Upper lobe of left lung (tissue), 4 donors: ENCODE data around the gene NT5C.

ENCODE experiments used
- POLR2A ChIP-seq, 4 donors: fragments of 450-650 bp; IDR thresholded peaks; one replicate each; pipeline ENCODE4 v1.5.1; 2016 to 2017; ENCODE audit warnings: antibody characterized with exemption in 4 of 4, mild to moderate bottlenecking in 2 of 4
- POLR2AphosphoS5 ChIP-seq, 2 donors: sonication (generic); formaldehyde crosslinking; IDR thresholded peaks; one replicate each; pipeline ENCODE4 v1.5.1; 2017; ENCODE audit warnings: antibody characterized with exemption in 2 of 2
- TF ChIP-seq, protein P1 (sequence below), 6 experiments: fragments of 450-650 bp in 4 of 6; fragments of 200-600 bp in 2 of 6; sonication (generic) in 2 of 6; IDR thresholded peaks; one replicate each; pipeline ENCODE4 v1.5.1; 2016 to 2019; ENCODE audit warnings: antibody characterized with exemption in 6 of 6

DNA sequence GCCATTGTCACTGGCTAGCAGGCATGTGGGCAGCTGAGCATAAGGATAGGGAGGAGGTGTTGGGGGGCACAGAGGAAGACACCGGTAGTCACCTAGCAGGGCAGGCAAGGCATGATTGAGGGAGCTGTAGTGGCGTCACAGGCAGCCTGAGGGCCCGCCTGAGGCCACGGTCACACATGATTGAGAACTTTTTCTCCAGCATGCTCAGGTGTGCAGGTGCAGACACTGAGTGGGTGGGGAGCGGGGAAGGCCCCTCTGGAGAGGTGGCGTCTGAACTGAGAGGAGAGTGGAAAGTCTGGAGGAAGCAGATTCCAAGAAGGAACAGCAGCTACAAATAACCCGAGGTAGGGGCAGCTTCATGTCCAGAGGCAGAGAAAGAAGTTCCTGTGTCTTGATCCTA is 32.7 kb downstream of the NT5C start:
- TF ChIP-seq POLR2AphosphoS5 (IDR thresholded peaks at IDR 0.05) (no peak), POLR2A (IDR thresholded peaks at IDR 0.05) (no peak)
- TF ChIP-seq, protein P1, sequence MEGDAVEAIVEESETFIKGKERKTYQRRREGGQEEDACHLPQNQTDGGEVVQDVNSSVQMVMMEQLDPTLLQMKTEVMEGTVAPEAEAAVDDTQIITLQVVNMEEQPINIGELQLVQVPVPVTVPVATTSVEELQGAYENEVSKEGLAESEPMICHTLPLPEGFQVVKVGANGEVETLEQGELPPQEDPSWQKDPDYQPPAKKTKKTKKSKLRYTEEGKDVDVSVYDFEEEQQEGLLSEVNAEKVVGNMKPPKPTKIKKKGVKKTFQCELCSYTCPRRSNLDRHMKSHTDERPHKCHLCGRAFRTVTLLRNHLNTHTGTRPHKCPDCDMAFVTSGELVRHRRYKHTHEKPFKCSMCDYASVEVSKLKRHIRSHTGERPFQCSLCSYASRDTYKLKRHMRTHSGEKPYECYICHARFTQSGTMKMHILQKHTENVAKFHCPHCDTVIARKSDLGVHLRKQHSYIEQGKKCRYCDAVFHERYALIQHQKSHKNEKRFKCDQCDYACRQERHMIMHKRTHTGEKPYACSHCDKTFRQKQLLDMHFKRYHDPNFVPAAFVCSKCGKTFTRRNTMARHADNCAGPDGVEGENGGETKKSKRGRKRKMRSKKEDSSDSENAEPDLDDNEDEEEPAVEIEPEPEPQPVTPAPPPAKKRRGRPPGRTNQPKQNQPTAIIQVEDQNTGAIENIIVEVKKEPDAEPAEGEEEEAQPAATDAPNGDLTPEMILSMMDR (IDR thresholded peaks at IDR 0.05), result no peak
